HEK293 (cell line): ENCODE data around the gene CDC14A.

Experiments used
- BCL11A ChIP-seq: fragments of 450-650 bp; formaldehyde crosslinking; IDR thresholded peaks from 2 replicates; pipeline ENCODE4 v1.5.1; 2016; ENCODE audit warnings: low read depth, missing biosample characterization, missing genetic modification characterization
- CTCF ChIP-seq: fragments of 450-650 bp; formaldehyde crosslinking; IDR thresholded peaks from 2 replicates; pipeline ENCODE4 v1.5.1; 2016; ENCODE audit warnings: missing biosample characterization, missing genetic modification characterization
- KLF16 ChIP-seq: fragments of 450-650 bp; formaldehyde crosslinking; IDR thresholded peaks from 2 replicates; pipeline ENCODE4 v1.5.1; 2017; ENCODE audit warnings: missing biosample characterization, missing genetic modification characterization
- KLF17 ChIP-seq: fragments of 450-650 bp; formaldehyde crosslinking; IDR thresholded peaks from 2 replicates; pipeline ENCODE4 v1.5.1; 2016; ENCODE audit warnings: missing biosample characterization, missing genetic modification characterization
- SETDB1 ChIP-seq: IDR thresholded peaks from one replicate; pipeline ENCODE4 v1.6.1; 2017; ENCODE audit warnings: mild to moderate bottlenecking, low read length, moderate library complexity, mixed read lengths; ENCODE audit not compliant: insufficient read length
- SP2 ChIP-seq: fragments of 450-650 bp; formaldehyde crosslinking; IDR thresholded peaks from 2 replicates; pipeline ENCODE4 v1.5.1; 2016; ENCODE audit warnings: missing biosample characterization, missing genetic modification characterization
- ZBTB26 ChIP-seq: fragments of 450-650 bp; formaldehyde crosslinking; optimal IDR thresholded peaks from 2 replicates; pipeline ENCODE3; 2016; ENCODE audit warnings: missing biosample characterization, mild to moderate bottlenecking, missing genetic modification characterization
- ZBTB7A ChIP-seq: fragments of 450-650 bp; formaldehyde crosslinking; IDR thresholded peaks from 2 replicates; pipeline ENCODE4 v1.5.1; 2016; ENCODE audit warnings: low read depth, missing biosample characterization, missing genetic modification characterization
- ZNF280D ChIP-seq: fragments of 450-650 bp; formaldehyde crosslinking; IDR thresholded peaks from 2 replicates; pipeline ENCODE4 v1.5.1; 2016; ENCODE audit warnings: missing biosample characterization, missing genetic modification characterization
- ZNF311 ChIP-seq: fragments of 450-650 bp; formaldehyde crosslinking; IDR thresholded peaks from 2 replicates; pipeline ENCODE4 v1.5.1; 2017; ENCODE audit warnings: missing biosample characterization, missing genetic modification characterization, borderline replicate concordance
- ZNF777 ChIP-seq: fragments of 450-650 bp; formaldehyde crosslinking; IDR thresholded peaks from 2 replicates; pipeline ENCODE4 v1.5.1; 2017; ENCODE audit warnings: missing biosample characterization, missing genetic modification characterization, borderline replicate concordance

- TF ChIP-seq ZBTB26 = no peak
- no peak for TF ChIP-seq ZNF777 (tag by site-specific recombination)
- no peak for TF ChIP-seq SETDB1
- no peak for TF ChIP-seq CTCF
- TF ChIP-seq ZBTB7A (tag by site-specific recombination) = no peak
- TF ChIP-seq ZNF280D (tag by site-specific recombination) = no peak
- TF ChIP-seq KLF17 (tag by site-specific recombination) = no peak
- TF ChIP-seq ZNF311 = no peak
- no peak for TF ChIP-seq SP2 (tag by site-specific recombination)
- no peak for TF ChIP-seq KLF16 (tag by site-specific recombination)
- no peak for TF ChIP-seq BCL11A (tag by site-specific recombination)
Measured at GRCh38 chr1:100469578-100469977, 117.3 kb downstream of the CDC14A start.
